AG04450 (cell line): Measurements from ENCODE around the gene CD200R1. TPM values are rescaled to one million over a fixed set of nuclear protein-coding genes. Genes with fewer than 3 reads are reported as not detected.
"Not testable (repeated sequence)": the region's sequence is repeated elsewhere in the genome, so short reads cannot be mapped to it uniquely, and the experiment has no call there.

Experiments used
- CTCF ChIA-PET: fragments of 300-600, 350-600 bp; formaldehyde crosslinking; extraction: SDS; loops from one replicate; lab custom pipeline; 2022; ENCODE audit warnings: antibody characterized with exemption, inconsistent platforms; lab: Charles Lee
- POLR2A ChIA-PET: fragments of 350-600 bp; formaldehyde crosslinking; extraction: SDS; loops from one replicate; lab custom pipeline; 2021; ENCODE audit warnings: antibody characterized with exemption, inconsistent platforms; lab: Yijun Ruan, JAX
- DNase-seq: peaks from one replicate; pipeline ENCODE4 v3.0.0-alpha.2; 2011; ENCODE audit warnings: low read depth, low spot score
- H3K27ac ChIP-seq: one replicate; pipeline ENCODE4 v1.5.1; 2012; ENCODE audit warnings: low read depth, low read length, control low read depth
- H3K27me3 ChIP-seq: one replicate; pipeline ENCODE4 v1.6.0; 2012; ENCODE audit warnings: low read length; ENCODE audit not compliant: control insufficient read depth, insufficient read depth
- H3K4me3 ChIP-seq: 2 replicates; pipeline ENCODE4 v1.5.1; 2011; ENCODE audit warnings: mild to moderate bottlenecking, low read depth, low read length, control low read depth
- H3K9me3 ChIP-seq: 2 replicates; pipeline ENCODE4 v1.5.1; 2012; ENCODE audit warnings: low read length; ENCODE audit not compliant: control insufficient read depth, insufficient read depth
- polyA plus RNA-seq: library from polyadenylated mRNA; depleted of rRNA; stranded (reverse); fragments of >200 nt; gene quantifications from 2 replicates; pipeline ENCODE4 v1.2.3, GENCODE V29; 2011
- TF ChIP-seq, protein P1 (sequence below): IDR thresholded peaks from 2 replicates; pipeline ENCODE4 v1.5.1; 2011; ENCODE audit warnings: low read depth, low read length, control low read depth, inconsistent platforms

The CD200R1 gene
- polyA plus RNA-seq, 1 experiment = not detected

DNA sequence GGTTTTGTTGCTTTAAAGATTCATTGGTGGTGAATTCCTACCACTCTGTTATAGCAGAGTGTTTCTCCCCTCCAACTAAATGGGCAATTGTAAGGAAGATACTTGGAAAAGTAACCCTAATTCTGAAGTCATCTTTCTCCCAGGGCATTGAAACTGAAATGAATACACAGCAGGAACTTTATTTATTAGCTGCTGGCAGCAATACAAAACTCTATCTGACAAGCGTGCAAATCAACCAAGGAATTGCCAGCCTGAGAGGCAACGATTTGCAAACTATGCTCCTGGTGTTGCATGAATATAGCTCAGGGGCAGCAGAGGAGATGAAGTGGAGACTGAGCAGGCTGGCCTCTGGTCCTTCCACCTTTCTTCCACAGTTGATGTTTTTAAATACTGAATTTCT lies 48.9 kb downstream of the CD200R1 start:
- DNase-seq = no peak
- ChIA-PET POLR2A (no interaction called here), CTCF (interaction anchor here (1.2 kb wide), 1 partner anchor 54 kb away, joined by 3 read pairs; no protein-coding TSS in a partner anchor)
- TF ChIP-seq, protein P1, sequence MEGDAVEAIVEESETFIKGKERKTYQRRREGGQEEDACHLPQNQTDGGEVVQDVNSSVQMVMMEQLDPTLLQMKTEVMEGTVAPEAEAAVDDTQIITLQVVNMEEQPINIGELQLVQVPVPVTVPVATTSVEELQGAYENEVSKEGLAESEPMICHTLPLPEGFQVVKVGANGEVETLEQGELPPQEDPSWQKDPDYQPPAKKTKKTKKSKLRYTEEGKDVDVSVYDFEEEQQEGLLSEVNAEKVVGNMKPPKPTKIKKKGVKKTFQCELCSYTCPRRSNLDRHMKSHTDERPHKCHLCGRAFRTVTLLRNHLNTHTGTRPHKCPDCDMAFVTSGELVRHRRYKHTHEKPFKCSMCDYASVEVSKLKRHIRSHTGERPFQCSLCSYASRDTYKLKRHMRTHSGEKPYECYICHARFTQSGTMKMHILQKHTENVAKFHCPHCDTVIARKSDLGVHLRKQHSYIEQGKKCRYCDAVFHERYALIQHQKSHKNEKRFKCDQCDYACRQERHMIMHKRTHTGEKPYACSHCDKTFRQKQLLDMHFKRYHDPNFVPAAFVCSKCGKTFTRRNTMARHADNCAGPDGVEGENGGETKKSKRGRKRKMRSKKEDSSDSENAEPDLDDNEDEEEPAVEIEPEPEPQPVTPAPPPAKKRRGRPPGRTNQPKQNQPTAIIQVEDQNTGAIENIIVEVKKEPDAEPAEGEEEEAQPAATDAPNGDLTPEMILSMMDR = no peak
- no peaks in the 10 kb centered on the region for H3K9me3 ChIP-seq
- no peak overlapping the region for H3K4me3 ChIP-seq
- H3K27ac ChIP-seq = no peak overlapping the region
- H3K27me3 ChIP-seq = no peaks in the 10 kb centered on the region

DNA sequence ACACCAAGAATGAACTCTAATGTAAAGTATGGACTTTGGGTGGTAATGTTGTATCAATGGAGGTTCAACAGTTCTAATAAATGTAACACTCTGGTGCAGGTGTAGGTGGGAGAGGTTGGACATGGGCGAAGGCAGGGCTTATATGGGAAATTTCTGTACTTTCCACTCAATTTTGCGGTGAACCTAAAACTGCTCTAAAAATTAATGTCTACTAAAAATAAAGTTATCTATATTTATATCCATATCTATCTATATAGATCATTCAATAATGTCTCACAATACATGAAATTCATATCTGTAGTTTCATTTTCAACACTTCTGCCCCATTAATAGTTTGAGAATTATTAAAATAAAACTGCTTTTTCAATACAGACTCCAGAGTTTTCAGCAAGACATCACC lies 49.3 kb downstream of the CD200R1 start:
- Histone ChIP-seq H3K9me3 (no peaks in the 10 kb centered on the region), H3K27ac (no peak overlapping the region), H3K4me3 (no peak overlapping the region), H3K27me3 (no peaks in the 10 kb centered on the region)
- TF ChIP-seq, protein P1 = no peak
- ChIA-PET POLR2A (no interaction called here), CTCF (no interaction called here)
- DNase-seq = no peak

DNA sequence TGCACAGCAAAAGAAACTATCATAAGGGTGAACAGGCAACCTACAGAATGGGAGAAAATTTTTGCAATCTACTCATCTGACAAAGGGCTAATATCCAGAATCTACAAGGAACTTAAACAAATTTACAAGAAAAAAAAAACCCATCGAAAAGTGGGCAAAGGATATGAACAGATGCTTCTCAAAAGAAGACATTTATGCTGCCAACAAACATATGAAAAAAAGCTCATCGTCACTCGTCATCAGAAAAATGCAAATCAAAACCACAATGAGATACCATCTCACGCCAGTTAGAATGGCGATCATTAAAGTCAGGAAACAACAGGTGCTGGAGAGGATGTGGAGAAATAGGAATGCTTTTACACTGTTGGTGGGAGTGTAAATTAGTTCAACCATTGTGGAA lies 55.4 kb downstream of the CD200R1 start:
- H3K4me3 ChIP-seq, H3K27me3 ChIP-seq, CTCF ChIA-PET, H3K27ac ChIP-seq, POLR2A ChIA-PET, H3K9me3 ChIP-seq, DNase-seq: not testable (repeated sequence)

DNA sequence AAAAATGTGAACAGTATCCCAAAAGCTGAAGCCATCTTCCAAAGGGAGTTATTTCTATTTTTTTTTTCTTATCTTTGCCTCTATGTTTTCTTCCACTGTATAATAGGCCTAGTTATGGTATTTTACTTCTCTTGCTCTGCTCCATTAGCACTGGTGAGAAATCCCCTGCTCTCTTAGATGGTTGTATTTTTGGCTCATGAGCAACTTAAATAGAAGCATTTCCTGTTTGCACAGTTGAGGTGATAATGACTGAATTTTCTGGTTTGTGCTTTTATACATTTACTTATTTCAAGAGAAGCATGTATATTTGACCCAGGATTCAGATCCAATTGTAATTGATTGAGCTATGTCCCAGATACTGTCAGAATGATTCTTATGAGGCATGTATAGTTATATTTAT lies 66.7 kb downstream of the CD200R1 start:
- Histone ChIP-seq H3K27ac (no peak overlapping the region), H3K9me3 (no peaks in the 10 kb centered on the region), H3K4me3 (no peak overlapping the region), H3K27me3 (no peaks in the 10 kb centered on the region)
- TF ChIP-seq, protein P1 = no peak
- ChIA-PET POLR2A (no interaction called here), CTCF (no interaction called here)
- no peak for DNase-seq

DNA sequence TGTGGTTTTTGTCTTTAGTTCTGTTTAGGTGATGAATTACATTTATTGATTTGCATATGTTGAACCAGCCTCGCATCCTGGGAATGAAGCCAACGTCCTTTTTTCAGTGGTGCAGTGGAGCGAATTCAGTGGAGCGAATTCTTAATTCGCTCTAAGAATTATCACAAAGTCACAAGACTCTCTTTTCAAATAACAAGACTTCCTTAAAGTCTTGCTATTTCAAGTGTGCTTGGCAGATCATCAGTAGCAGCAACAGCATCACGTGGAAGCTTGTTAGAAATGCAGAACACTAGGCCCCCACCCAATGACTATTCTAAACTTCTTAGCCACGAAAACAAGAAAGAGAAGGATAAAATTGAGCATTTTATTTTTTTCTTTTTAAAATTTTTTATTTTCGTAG lies 70.1 kb downstream of the CD200R1 start:
- CTCF ChIA-PET = interaction anchor here (1.2 kb wide), 1 partner anchor 170 kb away, joined by 4 read pairs; no protein-coding TSS in a partner anchor

More for the DNA sequence above, 70.1 kb downstream of the CD200R1 start:
- Histone ChIP-seq H3K27ac (no peak overlapping the region), H3K27me3 (no peaks in the 10 kb centered on the region), H3K4me3 (no peak overlapping the region), H3K9me3 (no peaks in the 10 kb centered on the region; the same call in 1 of the 2 replicates)
- no peak for DNase-seq
- TF ChIP-seq, protein P1 = no peak
- POLR2A ChIA-PET = no interaction called here
